Type B pancreatic cell (in vitro differentiated cells): ENCODE results near the gene DRC3. TPM values are rescaled to one million over a fixed set of nuclear protein-coding genes. Genes with fewer than 3 reads are reported as not detected.

ENCODE experiments used
- DNase-seq: peaks from one replicate; pipeline ENCODE4 v3.0.0; 2021; ENCODE audit warnings: mixed read lengths; ENCODE audit not compliant: unreplicated experiment; ENCODE audit errors: extremely low spot score
- H3K27ac Mint-ChIP-seq: 2 replicates; pipeline ENCODE4 v1.8.0; 2021; ENCODE audit warnings: mild to moderate bottlenecking, mixed read lengths
- H3K27me3 Mint-ChIP-seq: 2 replicates; pipeline ENCODE4 v1.8.0; 2021; ENCODE audit warnings: mixed read lengths
- H3K36me3 Mint-ChIP-seq: 2 replicates; pipeline ENCODE4 v1.8.0; 2021; ENCODE audit warnings: mixed read lengths
- H3K4me1 Mint-ChIP-seq: one replicate; pipeline ENCODE4 v1.8.0; 2021; ENCODE audit warnings: mixed read lengths; ENCODE audit not compliant: unreplicated experiment
- H3K4me3 Mint-ChIP-seq: 2 replicates; pipeline ENCODE4 v1.8.0; 2021; ENCODE audit warnings: mild to moderate bottlenecking, mixed read lengths
- H3K9me3 Mint-ChIP-seq: 2 replicates; pipeline ENCODE4 v1.8.0; 2021; ENCODE audit warnings: mixed read lengths
- total RNA-seq: library from RNA; stranded (reverse); gene quantifications from 2 replicates; pipeline ENCODE4 v1.2.1, GENCODE V29; 2021; ENCODE audit warnings: low replicate concordance
- TF ChIP-seq, protein P1 (sequence below): fragments of 200-600 bp; sonication (generic); conservative IDR thresholded peaks from 2 replicates; pipeline ENCODE4 v1.5.0; 2021; ENCODE audit warnings: antibody characterized with exemption, mild to moderate bottlenecking

Gene DRC3
- total RNA-seq, 1 donor from 2014 or later: 8.9 TPM

DNA sequence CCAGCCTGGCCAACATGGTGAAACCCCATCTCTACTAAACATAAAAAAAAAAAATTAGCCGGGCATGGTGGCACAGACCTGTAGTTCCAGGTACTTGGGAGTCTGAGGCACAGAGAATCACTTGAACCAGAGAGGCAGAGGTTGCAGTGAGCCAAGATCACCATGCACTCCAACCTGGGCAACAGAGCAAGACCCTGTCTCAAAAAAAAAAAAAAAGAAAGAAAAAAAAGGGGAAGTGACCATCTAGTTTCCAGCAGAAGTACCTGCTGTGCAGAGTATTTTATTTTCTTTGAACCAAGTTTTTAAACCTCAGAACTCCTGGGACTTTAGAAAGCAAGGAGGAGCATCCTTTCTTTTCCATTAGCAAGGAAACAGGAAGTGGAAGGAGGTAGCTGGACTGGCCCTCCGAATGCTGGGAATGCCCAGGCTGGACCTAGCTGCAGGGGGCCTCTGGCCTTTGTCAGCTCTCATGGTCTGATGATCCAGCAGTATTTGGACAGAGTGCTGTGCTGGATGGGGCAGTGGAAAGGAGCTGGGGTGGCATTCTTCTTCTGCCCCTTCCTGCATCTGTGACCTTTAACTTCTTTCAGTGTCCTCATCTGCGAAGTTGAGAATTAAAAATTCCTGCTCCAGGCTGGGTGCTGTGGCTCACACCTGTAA lies 73.2 kb downstream of the DRC3 start:
- Mint-ChIP-seq H3K27ac (no peak overlapping the region), H3K27me3 (no peaks in the 10 kb centered on the region), H3K4me3 (no peak overlapping the region), H3K4me1 (peaks cover 17% of the 10 kb centered on the region), H3K9me3 (no peaks in the 10 kb centered on the region), H3K36me3 (peaks cover 19% of the 10 kb centered on the region)
- TF ChIP-seq, protein P1, sequence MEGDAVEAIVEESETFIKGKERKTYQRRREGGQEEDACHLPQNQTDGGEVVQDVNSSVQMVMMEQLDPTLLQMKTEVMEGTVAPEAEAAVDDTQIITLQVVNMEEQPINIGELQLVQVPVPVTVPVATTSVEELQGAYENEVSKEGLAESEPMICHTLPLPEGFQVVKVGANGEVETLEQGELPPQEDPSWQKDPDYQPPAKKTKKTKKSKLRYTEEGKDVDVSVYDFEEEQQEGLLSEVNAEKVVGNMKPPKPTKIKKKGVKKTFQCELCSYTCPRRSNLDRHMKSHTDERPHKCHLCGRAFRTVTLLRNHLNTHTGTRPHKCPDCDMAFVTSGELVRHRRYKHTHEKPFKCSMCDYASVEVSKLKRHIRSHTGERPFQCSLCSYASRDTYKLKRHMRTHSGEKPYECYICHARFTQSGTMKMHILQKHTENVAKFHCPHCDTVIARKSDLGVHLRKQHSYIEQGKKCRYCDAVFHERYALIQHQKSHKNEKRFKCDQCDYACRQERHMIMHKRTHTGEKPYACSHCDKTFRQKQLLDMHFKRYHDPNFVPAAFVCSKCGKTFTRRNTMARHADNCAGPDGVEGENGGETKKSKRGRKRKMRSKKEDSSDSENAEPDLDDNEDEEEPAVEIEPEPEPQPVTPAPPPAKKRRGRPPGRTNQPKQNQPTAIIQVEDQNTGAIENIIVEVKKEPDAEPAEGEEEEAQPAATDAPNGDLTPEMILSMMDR: no peak
- DNase-seq: no peak

DNA sequence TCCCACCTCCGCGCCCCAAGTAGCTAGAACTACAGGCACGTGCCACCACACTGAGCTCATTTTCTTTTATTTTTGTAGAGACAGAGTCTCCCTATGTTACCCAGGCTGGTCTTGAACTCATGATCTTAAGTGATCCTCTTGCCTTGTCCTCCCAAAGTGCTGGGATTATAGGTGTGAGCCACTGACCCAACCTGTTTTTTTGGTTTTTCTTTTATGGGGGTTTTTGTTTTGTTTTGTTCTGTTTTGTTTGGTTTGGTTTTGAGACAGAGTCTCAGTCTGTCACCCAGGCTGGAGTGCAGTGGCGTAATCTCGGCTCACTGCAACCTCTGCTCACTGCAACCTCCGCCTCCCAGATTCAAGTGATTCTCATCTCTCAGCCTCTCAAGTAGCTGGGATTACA lies 82.9 kb downstream of the DRC3 start:
- no peaks in the 10 kb centered on the region for H3K27me3 Mint-ChIP-seq

GRCh38 chr17:18056214-18056613 lies 83.6 kb downstream of the DRC3 start:
- Mint-ChIP-seq H3K36me3 (peaks cover 31% of the 10 kb centered on the region), H3K9me3 (no peaks in the 10 kb centered on the region), H3K4me1 (no peaks in the 10 kb centered on the region), H3K27ac (no peak overlapping the region), H3K4me3 (no peak overlapping the region), H3K27me3 (no peaks in the 10 kb centered on the region)
- TF ChIP-seq, protein P1: no peak
- DNase-seq: no peak

More for the DNA sequence above, 82.9 kb downstream of the DRC3 start:
- no peak for DNase-seq
- Mint-ChIP-seq H3K36me3 (peaks cover 31% of the 10 kb centered on the region), H3K27ac (no peak overlapping the region), H3K9me3 (no peaks in the 10 kb centered on the region), H3K4me1 (no peaks in the 10 kb centered on the region), H3K4me3 (no peak overlapping the region)
- TF ChIP-seq, protein P1: no peak

DNA sequence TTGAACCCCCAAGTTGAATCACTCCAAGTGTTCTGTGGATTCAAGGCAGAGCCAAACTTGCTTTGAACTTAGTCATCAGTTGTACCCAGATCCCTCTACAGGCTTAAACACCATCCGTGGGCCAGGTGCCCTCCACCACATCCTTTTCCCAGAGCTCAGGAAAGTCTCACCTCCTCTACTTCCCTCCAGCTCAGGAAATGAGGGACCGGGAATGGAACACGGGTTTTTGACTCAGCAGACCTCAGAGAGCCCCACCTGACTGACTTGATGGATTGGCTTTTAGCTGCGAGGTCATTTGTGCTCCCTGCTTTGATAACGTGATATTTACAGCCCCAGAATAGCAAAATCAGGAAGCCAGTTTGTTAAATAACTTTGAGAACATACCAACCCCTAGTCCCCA lies 86.6 kb downstream of the DRC3 start:
- no peak for DNase-seq
- H3K4me1 Mint-ChIP-seq: no peaks in the 10 kb centered on the region
- H3K27ac Mint-ChIP-seq: no peak overlapping the region
- no peaks in the 10 kb centered on the region for H3K27me3 Mint-ChIP-seq
- H3K36me3 Mint-ChIP-seq: peaks cover 27% of the 10 kb centered on the region
- no peak overlapping the region for H3K4me3 Mint-ChIP-seq
- TF ChIP-seq, protein P1: no peak
- no peaks in the 10 kb centered on the region for H3K9me3 Mint-ChIP-seq

GRCh38 chr17:18064053-18064452 lies 91.4 kb downstream of the DRC3 start:
- TF ChIP-seq, protein P1: no peak
- Mint-ChIP-seq H3K27ac (no peak overlapping the region), H3K4me1 (no peaks in the 10 kb centered on the region), H3K36me3 (peaks cover 10% of the 10 kb centered on the region), H3K9me3 (no peaks in the 10 kb centered on the region), H3K4me3 (no peak overlapping the region), H3K27me3 (no peaks in the 10 kb centered on the region)
- no peak for DNase-seq
